Hepatocyte (in vitro differentiated cells): ENCODE data around the gene CTNNB1. TPM values are rescaled to one million over a fixed set of nuclear protein-coding genes. Genes with fewer than 3 reads are reported as not detected.

Source experiments
- DNase-seq: peaks from one replicate; pipeline ENCODE4 v3.0.0-alpha.2; 2016; ENCODE audit warnings: low spot score
- H2AFZ ChIP-seq: fragments of 200-600 bp; sonication (generic); 2 replicates; pipeline ENCODE4 v1.6.0; 2016; ENCODE audit warnings: antibody characterized with exemption, mild to moderate bottlenecking
- H3K27ac ChIP-seq: fragments of 200-600 bp; sonication (generic); 2 replicates; pipeline ENCODE4 v1.5.1; 2016; ENCODE audit warnings: mild to moderate bottlenecking
- H3K27me3 ChIP-seq: fragments of 200-600 bp; sonication (generic); 2 replicates; pipeline ENCODE4 v1.6.1; 2016
- H3K36me3 ChIP-seq: fragments of 200-600 bp; sonication (generic); replicated peaks from 2 replicates; pipeline ENCODE4 v1.5.1; 2016; ENCODE audit warnings: low read depth; ENCODE audit not compliant: insufficient read depth
- H3K4me1 ChIP-seq: fragments of 200-600 bp; sonication (generic); 2 replicates; pipeline ENCODE4 v1.5.1; 2016; ENCODE audit warnings: mild to moderate bottlenecking, moderate library complexity; ENCODE audit not compliant: insufficient read depth
- H3K4me2 ChIP-seq: fragments of 200-600 bp; sonication (generic); 2 replicates; pipeline ENCODE4 v1.6.0; 2016
- H3K4me3 ChIP-seq: fragments of 200-600 bp; sonication (generic); 2 replicates; pipeline ENCODE4 v1.5.1; 2016; ENCODE audit warnings: mild to moderate bottlenecking
- H3K79me2 ChIP-seq: fragments of 200-600 bp; sonication (generic); 2 replicates; pipeline ENCODE4 v1.6.0; 2017; ENCODE audit warnings: mild to moderate bottlenecking
- H3K9me2 ChIP-seq: fragments of 200-600 bp; sonication (generic); replicated peaks from 2 replicates; pipeline ENCODE4 v1.6.0; 2017; ENCODE audit warnings: mild to moderate bottlenecking; ENCODE audit not compliant: insufficient read depth
- H3K9me3 ChIP-seq: fragments of 200-600 bp; sonication (generic); 2 replicates; pipeline ENCODE4 v1.5.1; 2016; ENCODE audit warnings: low read depth, mild to moderate bottlenecking
- H4K20me1 ChIP-seq: fragments of 200-600 bp; sonication (generic); 2 replicates; pipeline ENCODE4 v1.6.0; 2016; ENCODE audit warnings: mild to moderate bottlenecking; ENCODE audit not compliant: insufficient read depth, poor library complexity, severe bottlenecking
- EZH2 ChIP-seq: fragments of 200-600 bp; sonication (generic); IDR thresholded peaks from 2 replicates; pipeline ENCODE4 v1.6.1; 2016; ENCODE audit warnings: antibody characterized with exemption, mild to moderate bottlenecking, borderline replicate concordance
- EZH2phosphoT487 ChIP-seq: fragments of 200-600 bp; sonication (generic); IDR thresholded peaks from one replicate; pipeline ENCODE4 v1.6.1; 2018; ENCODE audit warnings: antibody characterized with exemption, mild to moderate bottlenecking, low read depth, moderate library complexity; ENCODE audit not compliant: unreplicated experiment, severe bottlenecking
- WGBS: methylation state at CpG from one replicate; pipeline ENCODE4 v1.1.6; 2016; ENCODE audit warnings: low lambda C conversion rate; ENCODE audit errors: missing lambda C conversion rate; 5-methylcytosine and 5-hydroxymethylcytosine counted together
- polyA plus RNA-seq: library from polyadenylated mRNA; unstranded; fragments of >200 nt; fragmentation: Nextera tagmentation; extraction: Ambion mirVana; gene quantifications from 2 replicates; pipeline ENCODE4 v1.2.1, GENCODE V29; 2016
- total RNA-seq: library from RNA; depleted of rRNA; stranded (reverse); fragments of >200 nt; gene quantifications from 2 replicates; pipeline ENCODE4 v1.2.3, GENCODE V29; 2014
- TF ChIP-seq, protein P1 (sequence below): fragments of 200-600 bp; sonication (generic); IDR thresholded peaks from 2 replicates; pipeline ENCODE4 v1.5.1; 2016; ENCODE audit warnings: antibody characterized with exemption, mild to moderate bottlenecking; ENCODE audit not compliant: poor library complexity

Gene CTNNB1
- total and polyA plus RNA-seq, 2 experiments from 2014 or later = 137 to 663 TPM

DNA sequence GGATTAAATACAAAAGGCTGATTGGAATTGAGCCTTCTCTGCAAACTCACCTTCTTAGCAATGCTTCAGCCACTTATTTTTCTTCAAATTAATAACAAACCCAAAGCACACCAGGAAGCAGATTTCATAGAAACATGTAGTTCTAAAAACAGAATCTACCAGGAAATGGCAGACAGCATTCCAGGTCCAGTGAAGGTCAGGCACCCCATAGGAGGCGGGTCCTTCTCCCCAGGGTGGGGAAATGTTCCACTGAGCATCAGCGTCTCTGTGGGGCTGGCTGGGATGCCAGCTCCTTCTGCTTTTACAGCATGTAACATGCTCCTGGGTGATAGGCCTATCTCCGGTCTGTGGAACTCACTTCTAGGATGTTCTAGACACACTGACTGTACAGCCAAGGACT, 49.2 kb downstream of the CTNNB1 start:
- Histone ChIP-seq H3K27me3 (no peaks in the 10 kb centered on the region), H3K9me2 (no peaks in the 10 kb centered on the region), H3K79me2 (no peaks in the 10 kb centered on the region), H3K4me1 (no peaks in the 10 kb centered on the region), H3K9me3 (no peaks in the 10 kb centered on the region), H3K4me2 (no peak overlapping the region), H3K4me3 (no peak overlapping the region), H4K20me1 (no peaks in the 10 kb centered on the region), H3K36me3 (no peaks in the 10 kb centered on the region), H2AFZ (no peak overlapping the region), H3K27ac (no peak overlapping the region)
- 83% methylated on average over 3 of the region's 3 CpGs for WGBS
- no peak for DNase-seq
- TF ChIP-seq EZH2 (no peak), EZH2phosphoT487 (no peak)
- TF ChIP-seq, protein P1, sequence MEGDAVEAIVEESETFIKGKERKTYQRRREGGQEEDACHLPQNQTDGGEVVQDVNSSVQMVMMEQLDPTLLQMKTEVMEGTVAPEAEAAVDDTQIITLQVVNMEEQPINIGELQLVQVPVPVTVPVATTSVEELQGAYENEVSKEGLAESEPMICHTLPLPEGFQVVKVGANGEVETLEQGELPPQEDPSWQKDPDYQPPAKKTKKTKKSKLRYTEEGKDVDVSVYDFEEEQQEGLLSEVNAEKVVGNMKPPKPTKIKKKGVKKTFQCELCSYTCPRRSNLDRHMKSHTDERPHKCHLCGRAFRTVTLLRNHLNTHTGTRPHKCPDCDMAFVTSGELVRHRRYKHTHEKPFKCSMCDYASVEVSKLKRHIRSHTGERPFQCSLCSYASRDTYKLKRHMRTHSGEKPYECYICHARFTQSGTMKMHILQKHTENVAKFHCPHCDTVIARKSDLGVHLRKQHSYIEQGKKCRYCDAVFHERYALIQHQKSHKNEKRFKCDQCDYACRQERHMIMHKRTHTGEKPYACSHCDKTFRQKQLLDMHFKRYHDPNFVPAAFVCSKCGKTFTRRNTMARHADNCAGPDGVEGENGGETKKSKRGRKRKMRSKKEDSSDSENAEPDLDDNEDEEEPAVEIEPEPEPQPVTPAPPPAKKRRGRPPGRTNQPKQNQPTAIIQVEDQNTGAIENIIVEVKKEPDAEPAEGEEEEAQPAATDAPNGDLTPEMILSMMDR = no peak

DNA sequence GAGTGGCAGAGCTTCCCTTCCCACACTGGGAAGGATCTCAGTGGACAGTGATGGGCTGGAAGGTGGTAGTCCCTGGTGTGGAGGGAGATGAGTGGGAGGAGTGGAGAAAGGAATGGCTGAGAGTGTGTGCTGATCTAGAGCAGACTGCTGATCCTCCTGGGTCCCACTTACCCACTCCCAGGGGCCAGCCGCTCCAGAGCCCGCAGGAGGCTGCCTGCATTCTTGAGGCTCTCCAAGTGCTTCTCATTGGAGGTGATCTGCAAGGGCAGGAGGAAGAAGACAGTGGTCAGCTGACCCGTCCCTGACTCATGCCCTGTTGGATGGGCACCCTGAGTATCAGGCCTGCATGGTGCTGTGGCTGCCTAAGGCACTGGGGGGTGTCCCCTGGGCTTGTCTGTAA, 50.0 kb downstream of the CTNNB1 start:
- TF ChIP-seq EZH2phosphoT487 = no peak
- no peak for TF ChIP-seq EZH2
- TF ChIP-seq, protein P1 = no peak
- Histone ChIP-seq H3K9me2 (no peaks in the 10 kb centered on the region), H3K4me1 (no peaks in the 10 kb centered on the region), H3K4me3 (no peak overlapping the region), H3K4me2 (no peak overlapping the region), H2AFZ (no peak overlapping the region), H3K36me3 (no peaks in the 10 kb centered on the region), H4K20me1 (no peaks in the 10 kb centered on the region), H3K27me3 (no peaks in the 10 kb centered on the region), H3K9me3 (no peaks in the 10 kb centered on the region), H3K79me2 (no peaks in the 10 kb centered on the region), H3K27ac (no peak overlapping the region)
- 91% methylated on average over 1 of the region's 3 CpGs for WGBS
- no peak for DNase-seq

DNA sequence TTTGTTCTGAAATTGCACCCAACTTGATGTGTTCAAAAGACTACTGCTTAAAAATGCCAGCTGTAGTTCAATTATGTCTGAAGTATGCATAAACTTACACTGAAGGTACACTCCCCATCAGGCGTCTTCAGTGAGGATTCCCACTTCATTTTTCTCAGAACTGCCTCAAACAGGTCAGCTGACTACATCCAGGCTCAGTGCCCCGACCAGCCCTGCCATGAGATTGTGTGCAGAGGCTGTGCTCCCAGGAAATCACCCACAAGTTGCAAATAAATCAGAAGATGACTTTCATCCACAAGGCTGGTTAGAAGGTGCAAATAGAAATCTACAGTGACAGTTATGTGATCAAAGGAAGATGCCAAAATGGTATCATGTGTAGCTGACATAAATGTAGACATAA, 51.5 kb downstream of the CTNNB1 start:
- Histone ChIP-seq H3K4me3 (no peak overlapping the region), H3K9me3 (no peaks in the 10 kb centered on the region), H4K20me1 (no peaks in the 10 kb centered on the region), H3K4me2 (no peak overlapping the region), H3K4me1 (no peaks in the 10 kb centered on the region), H3K27me3 (no peaks in the 10 kb centered on the region), H3K27ac (no peak overlapping the region), H3K79me2 (no peaks in the 10 kb centered on the region), H3K9me2 (no peaks in the 10 kb centered on the region), H2AFZ (no peak overlapping the region), H3K36me3 (no peaks in the 10 kb centered on the region)
- no peak for TF ChIP-seq EZH2phosphoT487
- DNase-seq = no peak
- WGBS = 52% methylated on average over 2 of the region's 2 CpGs

DNA sequence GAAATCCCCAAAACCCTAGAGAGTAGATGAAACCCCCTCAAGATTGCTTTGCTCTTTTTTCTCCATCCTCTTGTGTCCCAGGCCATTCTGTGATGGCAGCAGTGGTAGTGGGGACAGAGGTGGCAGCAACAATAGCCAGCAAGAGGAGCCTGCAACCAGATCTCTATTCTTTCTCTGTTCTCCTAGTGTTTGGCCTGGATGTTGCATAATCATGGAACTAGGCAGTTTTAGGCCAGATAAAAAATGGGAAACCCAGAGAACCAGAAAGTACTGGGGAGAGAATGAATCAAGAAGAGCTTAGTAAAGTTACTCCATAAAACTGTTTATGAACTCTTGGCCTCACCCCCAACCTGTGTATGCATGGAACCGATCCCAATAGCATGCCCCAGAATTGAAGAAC, 52.3 kb downstream of the CTNNB1 start:
- no peaks in the 10 kb centered on the region for H3K27me3 ChIP-seq
- TF ChIP-seq EZH2phosphoT487 (no peak), EZH2 (no peak)
- TF ChIP-seq, protein P1 = no peak
- no peak for DNase-seq
- no peak overlapping the region for H3K4me2 ChIP-seq
- H3K9me3 ChIP-seq = no peaks in the 10 kb centered on the region
- no peaks in the 10 kb centered on the region for H3K4me1 ChIP-seq
- WGBS = 100% methylated on average over 1 of the region's 1 CpG
- no peaks in the 10 kb centered on the region for H3K36me3 ChIP-seq
- H2AFZ ChIP-seq = no peak overlapping the region
- H4K20me1 ChIP-seq = no peaks in the 10 kb centered on the region
- H3K4me3 ChIP-seq = no peak overlapping the region
- H3K27ac ChIP-seq = no peak overlapping the region
- H3K9me2 ChIP-seq = no peaks in the 10 kb centered on the region
- no peaks in the 10 kb centered on the region for H3K79me2 ChIP-seq
